ENCODE measurements around the gene ALPL. TPM values are rescaled to one million over a fixed set of nuclear protein-coding genes. Genes with fewer than 3 reads are reported as not detected.

Gene ALPL
- total and polyA plus RNA-seq, 10 of the 15 experiments (the other 5 are each of a cell fraction or from before 2014, with no cell fraction given): 0.07 to 0.59 (median 0.31) TPM; not detected in 2

GRCh38 chr1:21608798-21609197, 99.6 kb downstream of the ALPL start:
- no TSS peak for BruUV-seq (replicated peaks)
- Histone ChIP-seq H4K20me1 (ENCODE audit: control insufficient read depth, insufficient read depth) (no peaks in the 10 kb centered on the region), H3K27me3 (replicated peaks in 1 of 2; ENCODE audit: control insufficient read depth in 2 of 2, insufficient read depth in 2 of 2, low read length in 1 of 2) (no peaks in the 10 kb centered on the region; a peak in 1 of 4 replicates), H3K4me3 (no peak overlapping the region), H3K4me1 (ENCODE audit: control insufficient read depth, insufficient read depth, low read length) (no peaks in the 10 kb centered on the region), H3K9me3 (replicated peaks; ENCODE audit: control insufficient read depth, insufficient read depth, low read length) (no peaks in the 10 kb centered on the region), H2AFZ (ENCODE audit: control insufficient read depth, low read depth, low read length) (no peak overlapping the region), H3K36me3 (ENCODE audit: control insufficient read depth in 2 of 2, insufficient read depth in 2 of 2, low read length in 1 of 2) (no peaks in the 10 kb centered on the region), H3K79me2 (ENCODE audit: control insufficient read depth, insufficient read depth, low read length) (no peaks in the 10 kb centered on the region), H3K9ac (ENCODE audit: control insufficient read depth, insufficient read depth, low read length) (no peak overlapping the region), H3K27ac (ENCODE audit: control insufficient read depth, insufficient read depth) (no peak overlapping the region), H3K4me2 (ENCODE audit: control insufficient read depth, insufficient read depth) (no peak overlapping the region)
- intact Hi-C loops (cut with micrococcal nuclease; ENCODE audit: unreplicated experiment) (no loop called here), in situ Hi-C loops (cut with MboI) (no loop called here)
- DNase-seq (ENCODE audit: low read depth, low spot score) (no peak), FAIRE-seq (no peak), ATAC-seq (no peak)
- ChIA-PET CTCF (no interaction called here), RAD21 (ENCODE audit: unreplicated experiment) (no interaction called here), SMC1A (ENCODE audit: uncharacterized antibody, unreplicated experiment) (no interaction called here), POLR2A (no interaction called here)
- 62% methylated on average over 4 of the region's 4 CpGs for WGBS (ENCODE audit: insufficient coverage, insufficient replicate concordance, low lambda C conversion rate, missing lambda C conversion rate)
- TF ChIP-seq RBBP5 (conservative IDR thresholded peaks at IDR 0.05) (no peak), IRF4 (IDR thresholded peaks at IDR 0.05; ENCODE audit: low read depth, low read length) (no peak), IKZF2 (IDR thresholded peaks at IDR 0.05) (no peak), WRNIP1 (IDR thresholded peaks at IDR 0.05; ENCODE audit: borderline replicate concordance, low read depth, low read length) (no peak), BCL11A (IDR thresholded peaks at IDR 0.05; ENCODE audit: low read depth, low read length) (no peak), RB1 (IDR thresholded peaks at IDR 0.05; ENCODE audit: borderline replicate concordance) (no peak), STAT3 (IDR thresholded peaks at IDR 0.05; ENCODE audit: low read depth, low read length) (no peak), NR2F1 (conservative IDR thresholded peaks at IDR 0.05) (no peak), HCFC1 (IDR thresholded peaks at IDR 0.05; ENCODE audit: low read length) (no peak), MTA2 (IDR thresholded peaks at IDR 0.05; ENCODE audit: low read depth) (no peak), MYC (IDR thresholded peaks at IDR 0.05; ENCODE audit: insufficient read depth, insufficient read length, insufficient replicate concordance, low read length, severe bottlenecking) (no peak), ZNF274 (IDR thresholded peaks at IDR 0.05; ENCODE audit: insufficient read depth, insufficient read length) (no peak), SMC3 (IDR thresholded peaks at IDR 0.05; ENCODE audit: borderline replicate concordance, low read length) (no peak), JUND (IDR thresholded peaks at IDR 0.05; ENCODE audit: low read depth, low read length) (no peak)
- TF ChIP-seq, protein P1, sequence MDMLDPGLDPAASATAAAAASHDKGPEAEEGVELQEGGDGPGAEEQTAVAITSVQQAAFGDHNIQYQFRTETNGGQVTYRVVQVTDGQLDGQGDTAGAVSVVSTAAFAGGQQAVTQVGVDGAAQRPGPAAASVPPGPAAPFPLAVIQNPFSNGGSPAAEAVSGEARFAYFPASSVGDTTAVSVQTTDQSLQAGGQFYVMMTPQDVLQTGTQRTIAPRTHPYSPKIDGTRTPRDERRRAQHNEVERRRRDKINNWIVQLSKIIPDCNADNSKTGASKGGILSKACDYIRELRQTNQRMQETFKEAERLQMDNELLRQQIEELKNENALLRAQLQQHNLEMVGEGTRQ (IDR thresholded peaks at IDR 0.05; ENCODE audit: borderline replicate concordance, low read depth, low read length): no peak
- TF ChIP-seq, protein P2, sequence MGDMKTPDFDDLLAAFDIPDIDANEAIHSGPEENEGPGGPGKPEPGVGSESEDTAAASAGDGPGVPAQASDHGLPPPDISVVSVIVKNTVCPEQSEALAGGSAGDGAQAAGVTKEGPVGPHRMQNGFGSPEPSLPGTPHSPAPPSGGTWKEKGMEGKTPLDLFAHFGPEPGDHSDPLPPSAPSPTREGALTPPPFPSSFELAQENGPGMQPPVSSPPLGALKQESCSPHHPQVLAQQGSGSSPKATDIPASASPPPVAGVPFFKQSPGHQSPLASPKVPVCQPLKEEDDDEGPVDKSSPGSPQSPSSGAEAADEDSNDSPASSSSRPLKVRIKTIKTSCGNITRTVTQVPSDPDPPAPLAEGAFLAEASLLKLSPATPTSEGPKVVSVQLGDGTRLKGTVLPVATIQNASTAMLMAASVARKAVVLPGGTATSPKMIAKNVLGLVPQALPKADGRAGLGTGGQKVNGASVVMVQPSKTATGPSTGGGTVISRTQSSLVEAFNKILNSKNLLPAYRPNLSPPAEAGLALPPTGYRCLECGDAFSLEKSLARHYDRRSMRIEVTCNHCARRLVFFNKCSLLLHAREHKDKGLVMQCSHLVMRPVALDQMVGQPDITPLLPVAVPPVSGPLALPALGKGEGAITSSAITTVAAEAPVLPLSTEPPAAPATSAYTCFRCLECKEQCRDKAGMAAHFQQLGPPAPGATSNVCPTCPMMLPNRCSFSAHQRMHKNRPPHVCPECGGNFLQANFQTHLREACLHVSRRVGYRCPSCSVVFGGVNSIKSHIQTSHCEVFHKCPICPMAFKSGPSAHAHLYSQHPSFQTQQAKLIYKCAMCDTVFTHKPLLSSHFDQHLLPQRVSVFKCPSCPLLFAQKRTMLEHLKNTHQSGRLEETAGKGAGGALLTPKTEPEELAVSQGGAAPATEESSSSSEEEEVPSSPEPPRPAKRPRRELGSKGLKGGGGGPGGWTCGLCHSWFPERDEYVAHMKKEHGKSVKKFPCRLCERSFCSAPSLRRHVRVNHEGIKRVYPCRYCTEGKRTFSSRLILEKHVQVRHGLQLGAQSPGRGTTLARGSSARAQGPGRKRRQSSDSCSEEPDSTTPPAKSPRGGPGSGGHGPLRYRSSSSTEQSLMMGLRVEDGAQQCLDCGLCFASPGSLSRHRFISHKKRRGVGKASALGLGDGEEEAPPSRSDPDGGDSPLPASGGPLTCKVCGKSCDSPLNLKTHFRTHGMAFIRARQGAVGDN (IDR thresholded peaks at IDR 0.05): no peak
- TF ChIP-seq, protein P3, sequence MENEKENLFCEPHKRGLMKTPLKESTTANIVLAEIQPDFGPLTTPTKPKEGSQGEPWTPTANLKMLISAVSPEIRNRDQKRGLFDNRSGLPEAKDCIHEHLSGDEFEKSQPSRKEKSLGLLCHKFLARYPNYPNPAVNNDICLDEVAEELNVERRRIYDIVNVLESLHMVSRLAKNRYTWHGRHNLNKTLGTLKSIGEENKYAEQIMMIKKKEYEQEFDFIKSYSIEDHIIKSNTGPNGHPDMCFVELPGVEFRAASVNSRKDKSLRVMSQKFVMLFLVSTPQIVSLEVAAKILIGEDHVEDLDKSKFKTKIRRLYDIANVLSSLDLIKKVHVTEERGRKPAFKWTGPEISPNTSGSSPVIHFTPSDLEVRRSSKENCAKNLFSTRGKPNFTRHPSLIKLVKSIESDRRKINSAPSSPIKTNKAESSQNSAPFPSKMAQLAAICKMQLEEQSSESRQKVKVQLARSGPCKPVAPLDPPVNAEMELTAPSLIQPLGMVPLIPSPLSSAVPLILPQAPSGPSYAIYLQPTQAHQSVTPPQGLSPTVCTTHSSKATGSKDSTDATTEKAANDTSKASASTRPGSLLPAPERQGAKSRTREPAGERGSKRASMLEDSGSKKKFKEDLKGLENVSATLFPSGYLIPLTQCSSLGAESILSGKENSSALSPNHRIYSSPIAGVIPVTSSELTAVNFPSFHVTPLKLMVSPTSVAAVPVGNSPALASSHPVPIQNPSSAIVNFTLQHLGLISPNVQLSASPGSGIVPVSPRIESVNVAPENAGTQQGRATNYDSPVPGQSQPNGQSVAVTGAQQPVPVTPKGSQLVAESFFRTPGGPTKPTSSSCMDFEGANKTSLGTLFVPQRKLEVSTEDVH (IDR thresholded peaks at IDR 0.05; ENCODE audit: low read depth, partially characterized antibody): no peak
- TF ChIP-seq, protein P4, sequence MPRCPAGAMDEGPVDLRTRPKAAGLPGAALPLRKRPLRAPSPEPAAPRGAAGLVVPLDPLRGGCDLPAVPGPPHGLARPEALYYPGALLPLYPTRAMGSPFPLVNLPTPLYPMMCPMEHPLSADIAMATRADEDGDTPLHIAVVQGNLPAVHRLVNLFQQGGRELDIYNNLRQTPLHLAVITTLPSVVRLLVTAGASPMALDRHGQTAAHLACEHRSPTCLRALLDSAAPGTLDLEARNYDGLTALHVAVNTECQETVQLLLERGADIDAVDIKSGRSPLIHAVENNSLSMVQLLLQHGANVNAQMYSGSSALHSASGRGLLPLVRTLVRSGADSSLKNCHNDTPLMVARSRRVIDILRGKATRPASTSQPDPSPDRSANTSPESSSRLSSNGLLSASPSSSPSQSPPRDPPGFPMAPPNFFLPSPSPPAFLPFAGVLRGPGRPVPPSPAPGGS (IDR thresholded peaks at IDR 0.05; ENCODE audit: borderline replicate concordance, insufficient read depth, low read depth, low read length, poor library complexity, severe bottlenecking): no peak

All from GM12878 (cell line).